Lower leg skin (tissue), 4 donors: Measurements from ENCODE around the gene DIP2C. TPM values are rescaled to one million over a fixed set of nuclear protein-coding genes. Genes with fewer than 3 reads are reported as not detected.

ENCODE experiments used
- DNase-seq, 2 donors: peaks; one replicate each; pipeline ENCODE4 v3.0.0-alpha.2; 2019; ENCODE audit warnings: low spot score in 2 of 2
- H3K4me3 ChIP-seq: fragments of 200-600 bp; sonication (generic); 2 replicates; pipeline ENCODE4 v1.5.1; 2017; ENCODE audit warnings: mild to moderate bottlenecking, low read depth; ENCODE audit not compliant: poor library complexity, severe bottlenecking
- POLR2A ChIP-seq, 2 donors: fragments of 450-650 bp; IDR thresholded peaks; one replicate each; pipeline ENCODE4 v1.6.1; 2016 to 2017; ENCODE audit warnings: antibody characterized with exemption in 2 of 2, mild to moderate bottlenecking in 1 of 2, moderate library complexity in 1 of 2
- WGBS, 2 donors: methylation state at CpG; one replicate each; pipeline ENCODE4 v1.1.5; 2018; 5-methylcytosine and 5-hydroxymethylcytosine counted together
- intact Hi-C: fragments of 100-400 bp; cut with DNase I; formaldehyde crosslinking; loops from one replicate; pipeline ENCODE4 v1.15.0; 2023; ENCODE audit warnings: low total_unique reads
- total RNA-seq, 4 donors: library from RNA; depleted of rRNA; stranded (reverse); fragments of >200 nt; gene quantifications; one replicate each; pipeline ENCODE4 v1.1.0, GENCODE V29; 2016
- TF ChIP-seq, protein P1 (sequence below), 3 donors: fragments of 450-650 bp; IDR thresholded peaks; one replicate each; pipeline ENCODE4 v1.5.1; 2016; ENCODE audit warnings: antibody characterized with exemption in 3 of 3, mild to moderate bottlenecking in 3 of 3, moderate library complexity in 2 of 3

DIP2C gene
- total RNA-seq, 4 donors from 2014 or later = 6.2 to 14.7 (median 10.6) TPM

DNA sequence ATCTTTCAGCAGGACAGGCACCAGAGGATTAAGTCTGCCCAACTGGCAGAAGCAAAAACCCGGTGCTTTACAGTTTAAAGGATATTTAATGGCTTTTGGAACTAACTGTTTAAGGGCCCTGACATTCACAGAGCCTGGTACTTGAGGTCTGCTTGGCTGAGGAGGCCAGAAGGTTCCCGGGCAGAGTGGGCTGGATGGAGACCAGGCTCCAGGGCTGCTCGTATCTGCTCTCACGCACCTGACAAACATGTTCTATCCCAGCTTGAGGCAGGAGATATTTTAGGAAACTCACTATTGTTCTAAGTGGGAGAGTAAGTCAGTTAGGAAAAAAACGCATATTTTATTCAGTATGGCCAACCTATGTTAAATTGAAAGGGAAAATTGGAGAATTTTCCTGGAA is 410.8 kb downstream of the DIP2C start:
- intact Hi-C loops = no loop called here
- DNase-seq = no peak

DNA sequence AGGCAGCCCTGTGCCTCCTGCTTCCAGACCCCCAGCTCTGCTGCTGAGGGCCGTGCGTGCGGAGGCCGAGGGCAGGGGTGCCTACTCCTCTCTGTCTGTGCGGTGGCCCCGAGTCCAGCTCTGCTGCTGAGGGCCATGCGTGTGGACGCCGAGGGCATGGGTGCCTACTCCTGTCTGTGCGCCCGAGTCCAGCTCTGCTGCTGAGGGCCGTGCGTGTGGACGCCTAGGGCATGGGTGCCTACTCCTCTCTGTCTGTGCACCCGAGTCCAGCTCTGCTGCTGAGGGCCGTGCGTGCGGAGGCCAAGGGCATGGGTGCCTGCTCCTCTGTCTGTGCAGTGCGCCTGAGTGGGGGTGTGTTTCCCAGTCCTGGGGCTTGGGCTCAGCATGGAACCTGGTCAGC is 411.5 kb downstream of the DIP2C start:
- H3K4me3 ChIP-seq = no peak overlapping the region
- TF ChIP-seq POLR2A (IDR thresholded peaks at IDR 0.05) = no peak
- TF ChIP-seq, protein P1, sequence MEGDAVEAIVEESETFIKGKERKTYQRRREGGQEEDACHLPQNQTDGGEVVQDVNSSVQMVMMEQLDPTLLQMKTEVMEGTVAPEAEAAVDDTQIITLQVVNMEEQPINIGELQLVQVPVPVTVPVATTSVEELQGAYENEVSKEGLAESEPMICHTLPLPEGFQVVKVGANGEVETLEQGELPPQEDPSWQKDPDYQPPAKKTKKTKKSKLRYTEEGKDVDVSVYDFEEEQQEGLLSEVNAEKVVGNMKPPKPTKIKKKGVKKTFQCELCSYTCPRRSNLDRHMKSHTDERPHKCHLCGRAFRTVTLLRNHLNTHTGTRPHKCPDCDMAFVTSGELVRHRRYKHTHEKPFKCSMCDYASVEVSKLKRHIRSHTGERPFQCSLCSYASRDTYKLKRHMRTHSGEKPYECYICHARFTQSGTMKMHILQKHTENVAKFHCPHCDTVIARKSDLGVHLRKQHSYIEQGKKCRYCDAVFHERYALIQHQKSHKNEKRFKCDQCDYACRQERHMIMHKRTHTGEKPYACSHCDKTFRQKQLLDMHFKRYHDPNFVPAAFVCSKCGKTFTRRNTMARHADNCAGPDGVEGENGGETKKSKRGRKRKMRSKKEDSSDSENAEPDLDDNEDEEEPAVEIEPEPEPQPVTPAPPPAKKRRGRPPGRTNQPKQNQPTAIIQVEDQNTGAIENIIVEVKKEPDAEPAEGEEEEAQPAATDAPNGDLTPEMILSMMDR (IDR thresholded peaks at IDR 0.05) = no peak
- intact Hi-C loops = no loop called here
- no peak for DNase-seq
- WGBS, 2 donors = 95 to 97% methylated on average over 11 to 18 of the region's 19 CpGs

More for the DNA sequence above, 410.8 kb downstream of the DIP2C start:
- H3K4me3 ChIP-seq = no peak overlapping the region
- WGBS, 2 donors = 87 to 93% methylated on average over 5 of the region's 5 CpGs
- no peak for TF ChIP-seq POLR2A (IDR thresholded peaks at IDR 0.05)
- TF ChIP-seq, protein P1 (IDR thresholded peaks at IDR 0.05) = no peak

DNA sequence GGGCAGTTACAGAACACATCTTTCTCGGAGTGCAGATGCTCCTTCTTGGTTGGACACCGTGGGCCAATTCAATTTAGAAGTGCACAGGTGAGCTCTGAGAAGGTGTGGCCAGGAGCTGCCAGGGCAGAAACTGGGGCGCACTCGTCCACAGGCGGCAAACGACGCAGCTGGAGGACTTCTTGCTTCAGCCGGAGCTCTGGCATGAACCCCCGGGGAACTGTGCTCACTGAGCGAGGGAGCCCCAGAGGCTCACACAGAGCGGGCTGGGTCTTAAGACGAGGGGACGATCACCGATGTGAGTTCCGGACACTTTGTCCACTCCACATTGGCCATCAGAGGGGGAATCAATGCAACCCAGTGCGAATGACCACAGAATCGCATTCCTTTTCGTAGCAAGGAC is 413.8 kb downstream of the DIP2C start:
- intact Hi-C loops = no loop called here
- TF ChIP-seq POLR2A (IDR thresholded peaks at IDR 0.05) = no peak
- TF ChIP-seq, protein P1 (IDR thresholded peaks at IDR 0.05) = no peak
- no peak overlapping the region for H3K4me3 ChIP-seq
- 95% methylated on average over 18 of the region's 18 CpGs for WGBS, 2 donors
- DNase-seq = no peak

DNA sequence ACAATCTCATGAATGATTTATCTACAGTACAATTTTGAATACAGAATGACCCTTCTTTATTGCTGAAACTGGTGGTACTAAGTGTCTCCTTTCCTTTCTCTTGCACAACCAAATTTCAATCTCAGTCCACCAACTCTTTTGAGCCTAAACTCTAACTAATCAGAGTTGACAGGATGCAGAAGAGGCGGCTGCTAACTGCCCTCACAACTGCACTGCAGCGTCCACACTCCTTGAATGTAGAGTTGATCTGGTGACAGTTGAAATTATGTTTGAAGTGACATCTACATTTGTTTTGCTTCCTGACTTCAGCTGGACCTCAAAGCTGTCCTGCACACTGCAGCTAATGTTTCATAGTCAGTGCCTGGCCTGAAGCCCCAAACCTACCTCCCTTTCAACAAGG is 414.6 kb downstream of the DIP2C start:
- DNase-seq = no peak
- intact Hi-C loops = no loop called here
- WGBS, 2 donors = 79 to 87% methylated on average over 2 of the region's 2 CpGs
- no peak overlapping the region for H3K4me3 ChIP-seq
- TF ChIP-seq POLR2A (IDR thresholded peaks at IDR 0.05) = no peak

DNA sequence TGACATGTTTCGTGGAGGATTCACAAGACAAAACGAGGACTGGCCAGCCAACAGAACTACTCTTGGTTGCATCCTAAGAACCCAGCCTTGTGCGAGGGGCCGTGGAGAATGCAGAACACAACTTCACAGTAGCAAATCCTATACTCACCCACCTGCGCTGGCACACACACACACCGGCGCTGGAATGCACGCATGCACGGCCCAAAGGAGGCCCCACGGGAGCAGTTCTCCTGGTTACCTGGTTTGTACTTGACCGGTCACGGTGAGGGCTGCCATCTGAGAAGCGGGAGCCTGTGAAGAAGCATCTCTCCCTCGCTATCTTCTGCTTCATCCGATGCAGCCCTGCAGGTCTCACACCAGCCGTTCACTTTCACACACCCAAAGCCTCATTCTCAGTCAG is 416.4 kb downstream of the DIP2C start:
- TF ChIP-seq, protein P1 (IDR thresholded peaks at IDR 0.05) = no peak
- no peak for TF ChIP-seq POLR2A (IDR thresholded peaks at IDR 0.05)
- WGBS, 2 donors = 95 to 96% methylated on average over 16 of the region's 16 CpGs
- intact Hi-C loops = no loop called here
- peak in 1 of 2 donors; percentile 82 for DNase-seq
- H3K4me3 ChIP-seq = no peak overlapping the region

DNA sequence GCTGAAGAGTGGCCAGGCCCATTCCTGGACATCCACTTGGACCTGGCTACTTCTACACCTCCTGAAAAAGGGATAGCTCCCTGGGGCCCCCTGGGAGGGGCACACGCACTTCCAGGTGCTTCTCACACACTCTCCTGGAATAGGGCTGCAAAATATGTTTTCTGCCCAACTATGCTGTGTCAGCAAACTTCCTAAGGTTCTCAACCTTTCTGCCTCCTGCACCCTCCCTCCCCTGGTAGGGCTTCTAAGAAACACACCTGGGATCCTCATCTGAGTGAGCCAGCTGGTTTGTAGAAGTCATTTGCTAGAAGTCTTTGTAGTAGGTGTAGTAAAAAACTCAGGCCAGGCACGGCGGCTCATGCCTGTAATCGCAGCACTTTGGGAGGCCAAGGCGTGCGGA is 417.7 kb downstream of the DIP2C start:
- no peak for DNase-seq
- no peak overlapping the region for H3K4me3 ChIP-seq
- TF ChIP-seq POLR2A (IDR thresholded peaks at IDR 0.05) = no peak
- TF ChIP-seq, protein P1 (IDR thresholded peaks at IDR 0.05) = no peak
- intact Hi-C loops = no loop called here
- WGBS, 2 donors = 91 to 95% methylated on average over 6 of the region's 6 CpGs
